IMR-90 (cell line): ENCODE results near the gene IQUB. TPM values are rescaled to one million over a fixed set of nuclear protein-coding genes. Genes with fewer than 3 reads are reported as not detected.
"Not testable (repeated sequence)": the region's sequence is repeated elsewhere in the genome, so short reads cannot be mapped to it uniquely, and the experiment has no call there.

Experiments
- ATAC-seq: fragments of 200-7000 bp; cut with Tn5 transposase; 2 replicates; pipeline ENCODE4 v1.9.1; 2020; ENCODE audit warnings: low read depth, mild to moderate bottlenecking, moderate library complexity
- BruUV-seq: library from RNA; stranded (reverse); fragments of 400-500 nt; replicated peaks from 2 replicates; lab custom pipeline; 2021; lab: Mats Ljungman, UMichigan
- CTCF ChIA-PET: fragments of 300-600 bp; formaldehyde crosslinking; extraction: SDS; loops from one replicate; lab custom pipeline; 2021; ENCODE audit warnings: antibody characterized with exemption; lab: Yijun Ruan, JAX
- POLR2A ChIA-PET: fragments of 300-600 bp; sonication (Branson Sonifier 250); formaldehyde crosslinking; loops from one replicate; lab custom pipeline; 2022; ENCODE audit warnings: antibody characterized with exemption; ENCODE audit not compliant: unreplicated experiment; lab: Charles Lee
- DNase-seq: peaks from one replicate; pipeline ENCODE4 v3.0.0; 2013
- H2AFZ ChIP-seq: replicated peaks from 2 replicates; pipeline ENCODE3; 2013; ENCODE audit warnings: low read length, mild to moderate bottlenecking; ENCODE audit not compliant: poor library complexity
- H2AK5ac ChIP-seq: 2 replicates; pipeline ENCODE4 v1.6.1; 2013; ENCODE audit warnings: low read depth, low read length, inconsistent platforms
- H2AK9ac ChIP-seq: replicated peaks from 2 replicates; pipeline ENCODE3; 2013; ENCODE audit warnings: mild to moderate bottlenecking, low read depth, low read length, moderate library complexity; ENCODE audit not compliant: poor library complexity
- H2BK120ac ChIP-seq: 2 replicates; pipeline ENCODE4 v1.6.1; 2013; ENCODE audit warnings: low read depth, low read length, inconsistent platforms
- H2BK15ac ChIP-seq: 3 replicates; pipeline ENCODE4 v1.6.1; 2013; ENCODE audit warnings: low read depth, low read length, inconsistent platforms
- H2BK20ac ChIP-seq: 2 replicates; pipeline ENCODE4 v1.6.1; 2013; ENCODE audit warnings: low read depth, mild to moderate bottlenecking, inconsistent platforms, low read length, moderate library complexity
- H2BK5ac ChIP-seq: 2 replicates; pipeline ENCODE4 v1.6.1; 2013; ENCODE audit warnings: mild to moderate bottlenecking, low read depth, low read length, inconsistent platforms; ENCODE audit not compliant: poor library complexity, severe bottlenecking
- H3K14ac ChIP-seq: replicated peaks from 2 replicates; pipeline ENCODE4 v1.6.1; 2013; ENCODE audit warnings: low read depth, low read length, inconsistent platforms
- H3K18ac ChIP-seq: 2 replicates; pipeline ENCODE4 v1.6.1; 2013; ENCODE audit warnings: low read depth, low read length, control low read depth
- H3K23ac ChIP-seq: 2 replicates; pipeline ENCODE4 v1.6.1; 2013; ENCODE audit warnings: low read depth, low read length, inconsistent platforms
- H3K27ac ChIP-seq: 2 replicates; pipeline ENCODE4 v1.5.1; 2013; ENCODE audit warnings: mild to moderate bottlenecking, control low read depth, low read length; ENCODE audit not compliant: insufficient read depth
- H3K27me3 ChIP-seq: 2 replicates; pipeline ENCODE4 v1.6.1; 2013; ENCODE audit warnings: low read length; ENCODE audit not compliant: control insufficient read depth, insufficient read depth
- H3K36me3 ChIP-seq: 2 replicates; pipeline ENCODE4 v1.6.1; 2013; ENCODE audit warnings: low read length, mixed read lengths; ENCODE audit not compliant: control insufficient read depth, insufficient read depth
- H3K4ac ChIP-seq: 2 replicates; pipeline ENCODE4 v1.6.1; 2013; ENCODE audit warnings: low read depth, low read length, inconsistent platforms
- H3K4me1 ChIP-seq: 2 replicates; pipeline ENCODE4 v1.6.1; 2013; ENCODE audit warnings: low read length, mixed read lengths; ENCODE audit not compliant: control insufficient read depth, insufficient read depth
- H3K4me2 ChIP-seq: 2 replicates; pipeline ENCODE4 v1.6.1; 2013; ENCODE audit warnings: low read depth, mild to moderate bottlenecking, control low read depth, low read length, moderate library complexity
- H3K4me3 ChIP-seq: 2 replicates; pipeline ENCODE4 v1.5.1; 2013; ENCODE audit warnings: low read depth, mild to moderate bottlenecking, control low read depth, low read length, moderate library complexity; ENCODE audit not compliant: insufficient read depth
- H3K56ac ChIP-seq: 2 replicates; pipeline ENCODE4 v1.6.1; 2013; ENCODE audit warnings: low read length, inconsistent platforms; ENCODE audit not compliant: insufficient read depth; ENCODE audit errors: extremely low read depth
- H3K79me1 ChIP-seq, 2 experiments: 2 replicates each; pipeline ENCODE4 v1.6.1; 2013; ENCODE audit warnings: low read length in 2 of 2, inconsistent platforms in 1 of 2, low read depth in 1 of 2
- H3K9ac ChIP-seq: 2 replicates; pipeline ENCODE4 v1.6.1; 2013; ENCODE audit warnings: low read depth, low read length, control low read depth
- H3K9me1 ChIP-seq: 2 replicates; pipeline ENCODE4 v1.6.1; 2013; ENCODE audit warnings: low read length, inconsistent platforms; ENCODE audit not compliant: insufficient read depth
- H3K9me3 ChIP-seq: 2 replicates; pipeline ENCODE4 v1.6.1; 2013; ENCODE audit warnings: low read length; ENCODE audit not compliant: control insufficient read depth, insufficient read depth
- H4K20me1 ChIP-seq: 2 replicates; pipeline ENCODE4 v1.6.1; 2013; ENCODE audit warnings: low read length, inconsistent platforms; ENCODE audit not compliant: insufficient read depth
- H4K5ac ChIP-seq: 2 replicates; pipeline ENCODE4 v1.6.1; 2013; ENCODE audit warnings: mild to moderate bottlenecking, low read depth, low read length, control low read depth
- H4K8ac ChIP-seq, 2 experiments: 2 replicates each; pipeline ENCODE4 v1.6.1; 2013; ENCODE audit warnings: low read depth in 2 of 2, low read length in 2 of 2, control low read depth in 1 of 2, inconsistent platforms in 1 of 2
- H4K91ac ChIP-seq: 2 replicates; pipeline ENCODE4 v1.6.1; 2013; ENCODE audit warnings: low read depth, low read length, inconsistent platforms; ENCODE audit not compliant: insufficient read depth
- WGBS, 2 experiments: methylation state at CpG; one replicate each; pipeline versions ENCODE4 v1.1.5 to v1.1.7; 2013; ENCODE audit warnings: missing lambda C conversion rate in 2 of 2; ENCODE audit not compliant: insufficient read length in 1 of 2; ENCODE audit errors: extremely low coverage in 2 of 2; 5-methylcytosine and 5-hydroxymethylcytosine counted together
- dilution Hi-C: fragments of 300-500 bp; cut with HindIII; formaldehyde crosslinking; loops from one replicate; pipeline ENCODE4 v1.14.3; 2018; ENCODE audit warnings: low sequenced_read_pairs; ENCODE audit not compliant: unreplicated experiment
- in situ Hi-C: fragments of 300-500 bp; cut with MboI; formaldehyde crosslinking; loops from 3 replicates; pipeline ENCODE4 v1.14.3; 2019; ENCODE audit warnings: low sequenced_read_pairs, inconsistent platforms, mixed read lengths
- intact Hi-C: fragments of 100-400 bp; cut with micrococcal nuclease; formaldehyde crosslinking; loops from 2 replicates; pipeline ENCODE4 v1.10.0; 2022
- microRNA-seq, 2 experiments: library from miRNA; stranded (forward) in 1 of 2; unstranded in 1 of 2; fragments of 10-50 nt in 1 of 2; fragments of <30 nt in 1 of 2; gene quantifications in 1 of 2; microRNA quantifications in 1 of 2; one replicate each; pipeline versions ENCODE3 to v1.1.0; 2013 to 2020; ENCODE audit not compliant: insufficient read depth in 1 of 2, insufficient read length in 1 of 2, unreplicated experiment in 1 of 2
- polyA plus RNA-seq, 3 experiments: library from polyadenylated mRNA; depleted of rRNA; stranded (reverse); fragments of >200 nt; gene quantifications; 2 replicates each; pipeline ENCODE4 v1.2.3, GENCODE V29; 2012; ENCODE audit warnings: low replicate concordance in 1 of 3
- small RNA-seq, 5 experiments: library from RNA; depleted of rRNA; stranded (forward); fragments of <200 nt; gene quantifications; one replicate each; pipeline ENCODE3, GENCODE V24; 2012
- total RNA-seq: library from RNA; depleted of rRNA; stranded (reverse); fragments of >200 nt; gene quantifications from 2 replicates; pipeline ENCODE4 v1.2.3, GENCODE V29; 2012; rRNA removed

The IQUB gene
- total and polyA plus RNA-seq, 2 of the 4 experiments (the other 2 are of a cell fraction), result 0.05 to 0.18 TPM

DNA sequence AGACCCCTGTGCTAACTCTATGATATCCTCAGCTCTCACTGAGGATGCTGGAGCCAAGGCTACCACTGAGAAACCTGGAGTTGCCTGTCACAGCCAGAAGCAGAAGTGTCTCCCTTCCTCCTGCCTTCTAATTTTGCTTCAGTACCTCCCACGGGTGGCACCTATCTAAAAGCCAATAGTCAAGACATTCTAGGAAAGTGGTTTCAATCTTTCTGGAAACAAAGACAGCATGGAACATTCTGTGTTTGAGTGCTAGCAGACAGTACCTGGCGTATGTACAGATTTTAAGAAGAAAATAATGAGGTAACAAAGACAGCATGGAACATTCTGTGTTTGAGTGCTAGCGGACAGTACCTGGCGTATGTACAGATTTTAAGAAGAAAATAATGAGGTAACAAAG, 126.4 kb downstream of the IQUB start:
- POLR2A ChIA-PET, in situ Hi-C loops, H3K4me3 ChIP-seq: not testable (repeated sequence)

More for the DNA sequence above, 126.4 kb downstream of the IQUB start:
- H3K23ac ChIP-seq, H2BK15ac ChIP-seq, H3K9me3 ChIP-seq, H3K79me1 ChIP-seq, H3K4me1 ChIP-seq, BruUV-seq, H3K27me3 ChIP-seq, H2AK5ac ChIP-seq, H3K9ac ChIP-seq, H3K4ac ChIP-seq, CTCF ChIA-PET, H2BK20ac ChIP-seq, H3K14ac ChIP-seq, H4K8ac ChIP-seq, DNase-seq, intact Hi-C loops, dilution Hi-C loops, H2AK9ac ChIP-seq, H4K91ac ChIP-seq, H4K20me1 ChIP-seq, H2BK5ac ChIP-seq, H3K4me2 ChIP-seq, H3K27ac ChIP-seq, ATAC-seq, H2AFZ ChIP-seq, H2BK120ac ChIP-seq, H3K36me3 ChIP-seq, H3K9me1 ChIP-seq, H3K56ac ChIP-seq, H3K18ac ChIP-seq, H4K5ac ChIP-seq: not testable (repeated sequence)
- WGBS, 2 experiments, result no CpG with 5 or more reads among the region's 4 CpGs

Small RNA genes lying within 50 kb of the gene (microRNA-seq; reads per million reads assigned to microRNA genes)
- gene RNU6-296P (ENCODE audit: insufficient read depth, insufficient read length), result not detected

Small RNA genes lying within 50 kb of the gene (small RNA-seq; reads per million reads assigned to genes)
- 0 reads per million in 5 experiments for gene RNU6-296P

Other genes starting within 250 kb of the IQUB start
- 2.9 and 14.4 TPM in 2 replicates for gene NDUFA5, start 23.2 kb upstream of the IQUB start, total RNA-seq
- gene NDUFA5, start 23.2 kb upstream of the IQUB start, polyA plus RNA-seq (2012; rRNA removed), result 9.0 and 12.1 TPM in 2 replicates
- gene ASB15, start 67.2 kb upstream of the IQUB start, total RNA-seq, result not detected in 2 replicates
- not detected in 2 replicates for gene ASB15, start 67.2 kb upstream of the IQUB start, polyA plus RNA-seq (2012; rRNA removed)
- not detected in 2 replicates for gene LMOD2, start 121.3 kb upstream of the IQUB start, total RNA-seq
- not detected in 2 replicates for gene LMOD2, start 121.3 kb upstream of the IQUB start, polyA plus RNA-seq (2012; rRNA removed)
- 2.3 and 5.3 TPM in 2 replicates for gene WASL, start 214.4 kb upstream of the IQUB start, total RNA-seq
- 7.4 and 7.9 TPM in 2 replicates for gene WASL, start 214.4 kb upstream of the IQUB start, polyA plus RNA-seq (2012; rRNA removed)